ENCODE results near the gene LIN7B. TPM values are rescaled to one million over a fixed set of nuclear protein-coding genes. Genes with fewer than 3 reads are reported as not detected.

LIN7B gene
- total RNA-seq, 1 experiment from 2014 or later = 11.8 TPM

DNA sequence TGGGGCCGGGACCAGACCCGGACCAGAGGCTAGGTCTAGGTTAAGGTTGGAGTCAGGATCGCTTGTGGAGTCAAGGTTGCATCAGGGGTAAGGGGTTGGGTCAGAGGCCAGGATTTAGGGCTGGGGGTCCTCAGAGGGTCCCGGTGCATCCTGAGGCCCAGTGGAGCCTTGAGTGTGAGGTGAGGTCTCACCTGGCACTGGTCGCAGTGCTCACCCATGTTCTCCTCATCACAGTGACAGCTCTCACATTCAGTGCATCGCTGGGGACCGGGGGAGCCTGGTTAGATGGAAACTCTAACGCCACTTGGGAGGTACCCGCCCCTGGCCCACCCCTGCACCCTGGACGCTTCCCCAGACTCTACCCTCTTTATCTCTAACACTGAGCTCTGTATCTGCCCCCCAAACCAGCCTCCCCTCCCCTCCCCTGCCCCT lies 38.0 kb downstream of the LIN7B start:
- ChIA-PET CTCF (interaction anchor here (1.4 to 4.6 kb wide), 2 partner anchors 19 to 55 kb away, joined by 3 to 32 read pairs; no protein-coding TSS in a partner anchor), POLR2A (interaction anchor here (0.6 kb wide), 1 partner anchor 18 kb away, joined by 9 read pairs; no protein-coding TSS in a partner anchor)
- peak overlapping the region; percentile 91 for H3K4me3 Mint-ChIP-seq (ENCODE audit: unreplicated experiment)
- peaks cover 44% of the 10 kb centered on the region for H3K36me3 Mint-ChIP-seq (ENCODE audit: insufficient read depth, unreplicated experiment)
- peaks cover 25% of the 10 kb centered on the region for H3K4me1 Mint-ChIP-seq (ENCODE audit: low read depth, unreplicated experiment)
- H3K27ac Mint-ChIP-seq (ENCODE audit: unreplicated experiment) = peak overlapping the region; percentile 90
- peaks cover 13% of the 10 kb centered on the region for H3K4me1 ChIP-seq
- H3K27me3 Mint-ChIP-seq (ENCODE audit: insufficient read depth, unreplicated experiment) = peaks cover under 1% of the 10 kb centered on the region
- no peak overlapping the region for H3K4me3 ChIP-seq (ENCODE audit: low read depth, low read length)
- no TSS peak for BruUV-seq (replicated peaks)
- H3K9me3 Mint-ChIP-seq (ENCODE audit: unreplicated experiment) = peaks cover 13% of the 10 kb centered on the region
- no peaks in the 10 kb centered on the region for H3K36me3 ChIP-seq (ENCODE audit: control insufficient read depth, insufficient read depth, low read length)
- no peaks in the 10 kb centered on the region for H3K9me3 ChIP-seq
- intact Hi-C loops (cut with micrococcal nuclease; ENCODE audit: unreplicated experiment) = no loop called here
- no peak for TF ChIP-seq CTCF (IDR thresholded peaks at IDR 0.05; ENCODE audit: insufficient read depth in 1 of 2, low read depth in 1 of 2, low read length in 1 of 2, severe bottlenecking in 1 of 2, unreplicated experiment in 1 of 2)
- DNase-seq = no peak
- no peaks in the 10 kb centered on the region for H3K27me3 ChIP-seq (replicated peaks; ENCODE audit: control insufficient read depth, insufficient read depth, low read length)

- BruUV-seq (replicated peaks) = no TSS peak
- peaks cover 13% of the 10 kb centered on the region for H3K9me3 Mint-ChIP-seq (ENCODE audit: unreplicated experiment)
- H3K27ac Mint-ChIP-seq (ENCODE audit: unreplicated experiment) = no peak overlapping the region
- peaks cover 25% of the 10 kb centered on the region for H3K4me1 Mint-ChIP-seq (ENCODE audit: low read depth, unreplicated experiment)
- H3K4me3 Mint-ChIP-seq (ENCODE audit: unreplicated experiment) = peak overlapping the region; percentile 0
- TF ChIP-seq CTCF (IDR thresholded peaks at IDR 0.05; ENCODE audit: insufficient read depth in 1 of 2, low read depth in 1 of 2, low read length in 1 of 2, severe bottlenecking in 1 of 2, unreplicated experiment in 1 of 2) = no peak
- H3K27me3 Mint-ChIP-seq (ENCODE audit: insufficient read depth, unreplicated experiment) = peaks cover 3% of the 10 kb centered on the region
- Histone ChIP-seq H3K4me3 (ENCODE audit: low read depth, low read length) (no peak overlapping the region), H3K36me3 (ENCODE audit: control insufficient read depth, insufficient read depth, low read length) (no peaks in the 10 kb centered on the region), H3K4me1 (peaks cover 10% of the 10 kb centered on the region), H3K9me3 (no peaks in the 10 kb centered on the region), H3K27me3 (replicated peaks; ENCODE audit: control insufficient read depth, insufficient read depth, low read length) (no peaks in the 10 kb centered on the region)
- H3K36me3 Mint-ChIP-seq (ENCODE audit: insufficient read depth, unreplicated experiment) = peaks cover 47% of the 10 kb centered on the region
- intact Hi-C loops (cut with micrococcal nuclease; ENCODE audit: unreplicated experiment) = no loop called here
- ChIA-PET CTCF (no interaction called here), POLR2A (no interaction called here)
- no peak for DNase-seq
Observed at GRCh38 chr19:49153167-49153809, 39.1 kb downstream of the LIN7B start.

GRCh38 chr19:49154279-49154678 lies 40.1 kb downstream of the LIN7B start:
- Histone ChIP-seq H3K36me3 (ENCODE audit: control insufficient read depth, insufficient read depth, low read length) (no peaks in the 10 kb centered on the region), H3K4me3 (ENCODE audit: low read depth, low read length) (no peak overlapping the region), H3K27me3 (replicated peaks; ENCODE audit: control insufficient read depth, insufficient read depth, low read length) (no peaks in the 10 kb centered on the region), H3K4me1 (peaks cover 7% of the 10 kb centered on the region; the same call in 1 of the 2 replicates), H3K9me3 (no peaks in the 10 kb centered on the region)
- no TSS peak for BruUV-seq (replicated peaks)
- H3K27ac Mint-ChIP-seq (ENCODE audit: unreplicated experiment) = no peak overlapping the region
- CTCF ChIA-PET = no interaction called here
- no peak for TF ChIP-seq CTCF (IDR thresholded peaks at IDR 0.05; ENCODE audit: insufficient read depth in 1 of 2, low read depth in 1 of 2, low read length in 1 of 2, severe bottlenecking in 1 of 2, unreplicated experiment in 1 of 2)
- POLR2A ChIA-PET = no interaction called here
- intact Hi-C loops (cut with micrococcal nuclease; ENCODE audit: unreplicated experiment) = no loop called here
- peaks cover 13% of the 10 kb centered on the region for H3K9me3 Mint-ChIP-seq (ENCODE audit: unreplicated experiment)
- peaks cover 3% of the 10 kb centered on the region for H3K27me3 Mint-ChIP-seq (ENCODE audit: insufficient read depth, unreplicated experiment)
- DNase-seq = no peak
- peaks cover 24% of the 10 kb centered on the region for H3K4me1 Mint-ChIP-seq (ENCODE audit: low read depth, unreplicated experiment)
- H3K4me3 Mint-ChIP-seq (ENCODE audit: unreplicated experiment) = no peak overlapping the region
- H3K36me3 Mint-ChIP-seq (ENCODE audit: insufficient read depth, unreplicated experiment) = peaks cover 44% of the 10 kb centered on the region
